Measurements from ENCODE around the gene GFAP.

The GFAP gene

DNA sequence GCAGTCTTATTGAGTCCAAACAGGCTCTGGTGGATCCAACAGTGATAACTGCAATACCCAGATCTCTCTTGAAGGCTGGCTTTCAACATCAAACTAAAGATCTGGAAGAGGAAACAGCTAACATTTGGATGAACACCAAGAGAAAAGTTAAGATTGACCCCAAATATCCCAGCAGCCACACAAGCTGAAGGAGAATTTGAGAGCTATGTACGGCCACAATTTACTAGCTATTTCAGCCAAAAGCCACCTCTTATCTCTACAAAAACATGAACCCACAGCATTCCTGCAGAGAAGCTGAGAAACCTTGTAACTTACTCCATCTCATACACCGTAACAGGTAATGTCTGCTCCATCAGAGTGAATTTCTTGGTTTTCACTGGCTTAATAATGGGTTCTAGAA is 30.4 kb downstream of the GFAP start:
- H3K79me2 ChIP-seq (ENCODE audit: insufficient read depth, low read length) = peaks cover 32% of the 10 kb centered on the region; the same call in 1 of the 2 replicates
- no peaks in the 10 kb centered on the region for H3K9me3 ChIP-seq (ENCODE audit: insufficient read depth, low read depth, low read length)
- no peak overlapping the region for H3K4me3 ChIP-seq (ENCODE audit: low read length, poor library complexity, severe bottlenecking)
- no peak overlapping the region for H3K4me2 ChIP-seq (ENCODE audit: low read depth, low read length, poor library complexity, severe bottlenecking)
- no peak overlapping the region for H2AFZ ChIP-seq (ENCODE audit: low read length)
- H3K4me1 ChIP-seq (ENCODE audit: insufficient read depth, low read length, poor library complexity, severe bottlenecking) = no peaks in the 10 kb centered on the region
- H3K27me3 ChIP-seq (ENCODE audit: insufficient read depth, low read length, poor library complexity, severe bottlenecking) = no peaks in the 10 kb centered on the region
- no peak overlapping the region for H3K9ac ChIP-seq (ENCODE audit: low read depth, low read length, poor library complexity, severe bottlenecking)
- H3K9me2 ChIP-seq (replicated peaks; ENCODE audit: low read depth, low read length) = no peaks in the 10 kb centered on the region
- peaks cover 85% of the 10 kb centered on the region for H3K36me3 ChIP-seq (ENCODE audit: insufficient read depth, low read length)
- TF ChIP-seq, protein P1, sequence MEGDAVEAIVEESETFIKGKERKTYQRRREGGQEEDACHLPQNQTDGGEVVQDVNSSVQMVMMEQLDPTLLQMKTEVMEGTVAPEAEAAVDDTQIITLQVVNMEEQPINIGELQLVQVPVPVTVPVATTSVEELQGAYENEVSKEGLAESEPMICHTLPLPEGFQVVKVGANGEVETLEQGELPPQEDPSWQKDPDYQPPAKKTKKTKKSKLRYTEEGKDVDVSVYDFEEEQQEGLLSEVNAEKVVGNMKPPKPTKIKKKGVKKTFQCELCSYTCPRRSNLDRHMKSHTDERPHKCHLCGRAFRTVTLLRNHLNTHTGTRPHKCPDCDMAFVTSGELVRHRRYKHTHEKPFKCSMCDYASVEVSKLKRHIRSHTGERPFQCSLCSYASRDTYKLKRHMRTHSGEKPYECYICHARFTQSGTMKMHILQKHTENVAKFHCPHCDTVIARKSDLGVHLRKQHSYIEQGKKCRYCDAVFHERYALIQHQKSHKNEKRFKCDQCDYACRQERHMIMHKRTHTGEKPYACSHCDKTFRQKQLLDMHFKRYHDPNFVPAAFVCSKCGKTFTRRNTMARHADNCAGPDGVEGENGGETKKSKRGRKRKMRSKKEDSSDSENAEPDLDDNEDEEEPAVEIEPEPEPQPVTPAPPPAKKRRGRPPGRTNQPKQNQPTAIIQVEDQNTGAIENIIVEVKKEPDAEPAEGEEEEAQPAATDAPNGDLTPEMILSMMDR (conservative IDR thresholded peaks at IDR 0.05; ENCODE audit: low read length) = no peak
- TF ChIP-seq EZH2phosphoT487 (IDR thresholded peaks at IDR 0.05; ENCODE audit: borderline replicate concordance) = no peak
- H3F3A ChIP-seq (ENCODE audit: low read depth) = no peaks in the 10 kb centered on the region
- H4K20me1 ChIP-seq (ENCODE audit: insufficient read depth, low read length, poor library complexity, severe bottlenecking) = peaks cover 25% of the 10 kb centered on the region

DNA sequence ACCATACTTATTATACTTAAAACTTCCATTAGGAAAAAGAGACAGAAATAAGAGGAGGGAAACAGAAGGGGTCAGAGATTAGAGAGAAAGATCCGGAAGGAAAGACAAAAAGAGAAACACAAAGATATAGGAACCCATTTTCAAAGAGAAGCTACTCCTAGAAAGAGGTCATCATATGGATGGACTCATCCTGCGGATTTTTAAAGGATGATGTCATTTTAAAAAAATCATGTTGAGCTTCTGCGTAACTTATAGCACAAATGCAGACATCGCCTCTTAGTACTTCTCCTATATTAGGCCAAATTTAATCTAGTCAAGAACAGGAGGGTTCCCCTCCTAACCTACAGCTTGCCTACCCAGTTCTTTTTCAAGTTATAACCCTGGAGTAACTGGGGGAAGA is 34.2 kb downstream of the GFAP start:
- Histone ChIP-seq H3K9me3 (ENCODE audit: insufficient read depth, low read depth, low read length) (no peaks in the 10 kb centered on the region), H4K20me1 (ENCODE audit: insufficient read depth, low read length, poor library complexity, severe bottlenecking) (peaks cover 3% of the 10 kb centered on the region), H3K4me3 (ENCODE audit: low read length, poor library complexity, severe bottlenecking) (no peak overlapping the region), H3K27me3 (ENCODE audit: insufficient read depth, low read length, poor library complexity, severe bottlenecking) (no peaks in the 10 kb centered on the region), H3F3A (ENCODE audit: low read depth) (no peaks in the 10 kb centered on the region), H3K9me2 (replicated peaks; ENCODE audit: low read depth, low read length) (no peaks in the 10 kb centered on the region), H3K4me2 (ENCODE audit: low read depth, low read length, poor library complexity, severe bottlenecking) (no peak overlapping the region), H3K79me2 (ENCODE audit: insufficient read depth, low read length) (no peaks in the 10 kb centered on the region), H2AFZ (ENCODE audit: low read length) (no peak overlapping the region), H3K9ac (ENCODE audit: low read depth, low read length, poor library complexity, severe bottlenecking) (no peak overlapping the region), H3K36me3 (ENCODE audit: insufficient read depth, low read length) (peaks cover 91% of the 10 kb centered on the region; the same call in 1 of the 2 replicates), H3K4me1 (ENCODE audit: insufficient read depth, low read length, poor library complexity, severe bottlenecking) (no peaks in the 10 kb centered on the region)
- TF ChIP-seq, protein P1 (conservative IDR thresholded peaks at IDR 0.05; ENCODE audit: low read length) = no peak

DNA sequence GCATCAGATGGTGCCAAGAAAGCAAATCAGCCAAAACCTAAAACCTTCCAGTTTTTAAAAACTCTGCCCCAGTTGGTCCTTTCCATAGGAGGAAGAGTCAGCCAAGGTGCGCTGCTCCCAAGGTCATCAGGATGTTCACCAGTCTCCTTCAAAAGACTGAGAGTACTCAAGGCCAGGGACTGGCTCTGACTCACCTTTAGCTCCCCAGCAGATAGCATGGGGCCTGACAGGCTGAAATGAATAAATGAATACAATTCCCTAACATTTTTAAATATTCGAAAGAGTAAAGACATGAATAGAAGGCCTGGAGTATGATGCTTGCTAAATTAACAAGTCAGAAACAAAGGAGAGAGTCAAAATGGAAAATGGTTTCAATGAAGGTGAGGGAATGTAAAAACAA is 35.2 kb downstream of the GFAP start:
- no peak overlapping the region for H3K4me3 ChIP-seq (ENCODE audit: low read length, poor library complexity, severe bottlenecking)
- H4K20me1 ChIP-seq (ENCODE audit: insufficient read depth, low read length, poor library complexity, severe bottlenecking) = peaks cover 3% of the 10 kb centered on the region
- TF ChIP-seq, protein P1 (conservative IDR thresholded peaks at IDR 0.05; ENCODE audit: low read length) = no peak
- TF ChIP-seq EZH2phosphoT487 (IDR thresholded peaks at IDR 0.05; ENCODE audit: borderline replicate concordance) = no peak
- no peaks in the 10 kb centered on the region for H3K9me2 ChIP-seq (replicated peaks; ENCODE audit: low read depth, low read length)
- H3K4me1 ChIP-seq (ENCODE audit: insufficient read depth, low read length, poor library complexity, severe bottlenecking) = no peaks in the 10 kb centered on the region
- H3K79me2 ChIP-seq (ENCODE audit: insufficient read depth, low read length) = no peaks in the 10 kb centered on the region
- no peaks in the 10 kb centered on the region for H3K27me3 ChIP-seq (ENCODE audit: insufficient read depth, low read length, poor library complexity, severe bottlenecking)
- H3K9me3 ChIP-seq (ENCODE audit: insufficient read depth, low read depth, low read length) = no peaks in the 10 kb centered on the region
- no peaks in the 10 kb centered on the region for H3F3A ChIP-seq (ENCODE audit: low read depth)
- H2AFZ ChIP-seq (ENCODE audit: low read length) = no peak overlapping the region
- no peak overlapping the region for H3K4me2 ChIP-seq (ENCODE audit: low read depth, low read length, poor library complexity, severe bottlenecking)
- peaks cover 87% of the 10 kb centered on the region; the same call in 1 of the 2 replicates for H3K36me3 ChIP-seq (ENCODE audit: insufficient read depth, low read length)
- H3K9ac ChIP-seq (ENCODE audit: low read depth, low read length, poor library complexity, severe bottlenecking) = no peak overlapping the region

Measured in Loucy (cell line).